Breast epithelium (tissue), 4 donors: ENCODE measurements around the gene BRME1. TPM values are rescaled to one million over a fixed set of nuclear protein-coding genes. Genes with fewer than 3 reads are reported as not detected.

ENCODE experiments used
- DNase-seq, 2 donors: peaks; one replicate each; pipeline ENCODE4 v3.0.0-alpha.2; 2019; ENCODE audit warnings: low spot score in 2 of 2
- H3K27ac ChIP-seq, 2 donors: fragments of 200-600 bp; sonication (generic) in 1 of 2; one replicate each; pipeline ENCODE4 v1.5.1; 2016 to 2019; ENCODE audit warnings: mild to moderate bottlenecking in 1 of 2
- H3K27me3 ChIP-seq, 2 donors: fragments of 200-600 bp; sonication (generic) in 1 of 2; one replicate each; pipeline versions ENCODE4 v1.5.1 to v1.6.0; 2017 to 2019; ENCODE audit warnings: control low read depth in 1 of 2, mild to moderate bottlenecking in 1 of 2
- H3K36me3 ChIP-seq: fragments of 200-600 bp; one replicate; pipeline ENCODE4 v1.5.1; 2019
- H3K4me1 ChIP-seq, 2 donors: fragments of 200-600 bp; sonication (generic); one replicate each; pipeline ENCODE4 v1.5.1; 2016 to 2019; ENCODE audit warnings: control low read depth in 1 of 2
- H3K4me3 ChIP-seq, 3 donors: fragments of 200-600 bp; sonication (generic); 1 replicate in 2 of 3; 2 replicates in 1 of 3; pipeline ENCODE4 v1.5.1; 2016 to 2019; ENCODE audit warnings: mild to moderate bottlenecking in 3 of 3, moderate library complexity in 2 of 3
- H3K9me3 ChIP-seq, 2 donors: fragments of 200-600 bp; sonication (generic) in 1 of 2; one replicate each; pipeline ENCODE4 v1.5.1; 2016 to 2019; ENCODE audit warnings: control low read depth in 1 of 2
- CTCF ChIP-seq, 3 donors: fragments of 450-650 bp; IDR thresholded peaks; one replicate each; pipeline ENCODE4 v1.5.1; 2016 to 2017; ENCODE audit warnings: antibody characterized with exemption in 3 of 3, mild to moderate bottlenecking in 3 of 3, moderate library complexity in 3 of 3
- POLR2A ChIP-seq: fragments of 450-650 bp; IDR thresholded peaks from one replicate; pipeline ENCODE4 v1.6.1; 2016; ENCODE audit warnings: antibody characterized with exemption, mild to moderate bottlenecking, moderate library complexity
- POLR2AphosphoS5 ChIP-seq, 3 donors: sonication (generic); formaldehyde crosslinking; IDR thresholded peaks; one replicate each; pipeline ENCODE4 v1.6.1; 2017; ENCODE audit warnings: antibody characterized with exemption in 3 of 3
- intact Hi-C: fragments of 100-400 bp; cut with DNase I; formaldehyde crosslinking; loops from one replicate; pipeline ENCODE4 v1.15.1; 2023; ENCODE audit warnings: low total_unique reads
- total RNA-seq, 3 donors: library from RNA; depleted of rRNA; stranded (reverse); fragments of >200 nt; gene quantifications; one replicate each; pipeline ENCODE4 v1.1.0, GENCODE V29; 2016

BRME1 gene
- total RNA-seq, 3 donors from 2014 or later: 1.3 to 6.3 (median 1.6) TPM

- Histone ChIP-seq H3K27me3 (no peaks in the 10 kb centered on the region), H3K4me3 (peak overlapping the region; percentile 58 to 73 (median 60)), H3K27ac (peak overlapping the region; percentile 100), H3K9me3 (no peaks in the 10 kb centered on the region), H3K4me1 (peaks cover 27 to 31% of the 10 kb centered on the region in 2 donors), H3K36me3 (no peaks in the 10 kb centered on the region)
- intact Hi-C loops: no loop called here
- DNase-seq: peak; percentile 93 to 94
- peak; percentile 69 for TF ChIP-seq POLR2A
- peak; percentile 89 to 95 (median 91) for TF ChIP-seq POLR2AphosphoS5 (IDR thresholded peaks at IDR 0.05)
- TF ChIP-seq CTCF (IDR thresholded peaks at IDR 0.05): peak in 2 of 3 donors; percentile 45 to 75
These were observed 58.2 kb downstream of the BRME1 start for GRCh38 chr19:13847407-13848339.

GRCh38 chr19:13846557-13847406 lies 59.1 kb downstream of the BRME1 start:
- peaks cover 27 to 31% of the 10 kb centered on the region in 2 donors for H3K4me1 ChIP-seq

GRCh38 chr19:13844130-13844631 lies 61.7 kb downstream of the BRME1 start:
- TF ChIP-seq POLR2AphosphoS5 (IDR thresholded peaks at IDR 0.05): no peak
- no peak for TF ChIP-seq CTCF (IDR thresholded peaks at IDR 0.05)
- no peak for TF ChIP-seq POLR2A
- DNase-seq: no peak
- peaks cover 28 to 30% of the 10 kb centered on the region in 2 donors for H3K4me1 ChIP-seq
- H3K27ac ChIP-seq: peak overlapping the region; percentile 100
- no peaks in the 10 kb centered on the region for H3K36me3 ChIP-seq
- no peaks in the 10 kb centered on the region for H3K9me3 ChIP-seq
- no peaks in the 10 kb centered on the region for H3K27me3 ChIP-seq
- H3K4me3 ChIP-seq: no peak overlapping the region
- intact Hi-C loops: no loop called here

More at GRCh38 chr19:13846557-13847406, 59.1 kb downstream of the BRME1 start:
- DNase-seq: peak; percentile 92 to 95
- Histone ChIP-seq H3K36me3 (no peaks in the 10 kb centered on the region), H3K27me3 (no peaks in the 10 kb centered on the region), H3K27ac (peak overlapping the region; percentile 100), H3K4me3 (peak overlapping the region; percentile 58 to 73 (median 60)), H3K9me3 (no peaks in the 10 kb centered on the region)
- intact Hi-C loops: no loop called here
- peak; percentile 63 to 95 (median 81) for TF ChIP-seq POLR2AphosphoS5 (IDR thresholded peaks at IDR 0.05)
- no peak for TF ChIP-seq POLR2A

- peak; percentile 84 to 92 for DNase-seq
- H3K36me3 ChIP-seq: no peaks in the 10 kb centered on the region
- H3K27ac ChIP-seq: peak overlapping the region; percentile 100
- H3K4me1 ChIP-seq: peaks cover 28 to 39% of the 10 kb centered on the region in 2 donors
- intact Hi-C loops: no loop called here
- no peaks in the 10 kb centered on the region for H3K27me3 ChIP-seq
- peak overlapping the region; percentile 89 to 99 (median 96) for H3K4me3 ChIP-seq
- no peak for TF ChIP-seq CTCF (IDR thresholded peaks at IDR 0.05)
- no peak for TF ChIP-seq POLR2A
- peak; percentile 40 to 85 (median 48) for TF ChIP-seq POLR2AphosphoS5 (IDR thresholded peaks at IDR 0.05)
- no peaks in the 10 kb centered on the region for H3K9me3 ChIP-seq
These were observed 62.6 kb downstream of the BRME1 start for GRCh38 chr19:13843104-13843921.
